ENCODE measurements around the gene FAM83B.

- TF ChIP-seq ETV6 (CRISPR knock-in tag; IDR thresholded peaks at IDR 0.05) = no peak
- TF ChIP-seq KAT7 (CRISPR knock-in tag; IDR thresholded peaks at IDR 0.05; ENCODE audit: borderline replicate concordance) = no peak
- TF ChIP-seq, protein P1, sequence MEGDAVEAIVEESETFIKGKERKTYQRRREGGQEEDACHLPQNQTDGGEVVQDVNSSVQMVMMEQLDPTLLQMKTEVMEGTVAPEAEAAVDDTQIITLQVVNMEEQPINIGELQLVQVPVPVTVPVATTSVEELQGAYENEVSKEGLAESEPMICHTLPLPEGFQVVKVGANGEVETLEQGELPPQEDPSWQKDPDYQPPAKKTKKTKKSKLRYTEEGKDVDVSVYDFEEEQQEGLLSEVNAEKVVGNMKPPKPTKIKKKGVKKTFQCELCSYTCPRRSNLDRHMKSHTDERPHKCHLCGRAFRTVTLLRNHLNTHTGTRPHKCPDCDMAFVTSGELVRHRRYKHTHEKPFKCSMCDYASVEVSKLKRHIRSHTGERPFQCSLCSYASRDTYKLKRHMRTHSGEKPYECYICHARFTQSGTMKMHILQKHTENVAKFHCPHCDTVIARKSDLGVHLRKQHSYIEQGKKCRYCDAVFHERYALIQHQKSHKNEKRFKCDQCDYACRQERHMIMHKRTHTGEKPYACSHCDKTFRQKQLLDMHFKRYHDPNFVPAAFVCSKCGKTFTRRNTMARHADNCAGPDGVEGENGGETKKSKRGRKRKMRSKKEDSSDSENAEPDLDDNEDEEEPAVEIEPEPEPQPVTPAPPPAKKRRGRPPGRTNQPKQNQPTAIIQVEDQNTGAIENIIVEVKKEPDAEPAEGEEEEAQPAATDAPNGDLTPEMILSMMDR (IDR thresholded peaks at IDR 0.05) = no peak
- TF ChIP-seq, protein P2, sequence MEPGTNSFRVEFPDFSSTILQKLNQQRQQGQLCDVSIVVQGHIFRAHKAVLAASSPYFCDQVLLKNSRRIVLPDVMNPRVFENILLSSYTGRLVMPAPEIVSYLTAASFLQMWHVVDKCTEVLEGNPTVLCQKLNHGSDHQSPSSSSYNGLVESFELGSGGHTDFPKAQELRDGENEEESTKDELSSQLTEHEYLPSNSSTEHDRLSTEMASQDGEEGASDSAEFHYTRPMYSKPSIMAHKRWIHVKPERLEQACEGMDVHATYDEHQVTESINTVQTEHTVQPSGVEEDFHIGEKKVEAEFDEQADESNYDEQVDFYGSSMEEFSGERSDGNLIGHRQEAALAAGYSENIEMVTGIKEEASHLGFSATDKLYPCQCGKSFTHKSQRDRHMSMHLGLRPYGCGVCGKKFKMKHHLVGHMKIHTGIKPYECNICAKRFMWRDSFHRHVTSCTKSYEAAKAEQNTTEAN (CRISPR knock-in tag; IDR thresholded peaks at IDR 0.05) = no peak
- TF ChIP-seq TEAD4 (CRISPR knock-in tag; IDR thresholded peaks at IDR 0.05) = no peak
- no peak for TF ChIP-seq SP1 (CRISPR knock-in tag; conservative IDR thresholded peaks at IDR 0.05)
Measured at GRCh38 chr6:54877713-54878317, 31.2 kb downstream of the FAM83B start.
